ENCODE data around the gene MLANA. TPM values are rescaled to one million over a fixed set of nuclear protein-coding genes. Genes with fewer than 3 reads are reported as not detected.

MLANA gene
- total RNA-seq, 3 donors from 2014 or later, result not detected

DNA sequence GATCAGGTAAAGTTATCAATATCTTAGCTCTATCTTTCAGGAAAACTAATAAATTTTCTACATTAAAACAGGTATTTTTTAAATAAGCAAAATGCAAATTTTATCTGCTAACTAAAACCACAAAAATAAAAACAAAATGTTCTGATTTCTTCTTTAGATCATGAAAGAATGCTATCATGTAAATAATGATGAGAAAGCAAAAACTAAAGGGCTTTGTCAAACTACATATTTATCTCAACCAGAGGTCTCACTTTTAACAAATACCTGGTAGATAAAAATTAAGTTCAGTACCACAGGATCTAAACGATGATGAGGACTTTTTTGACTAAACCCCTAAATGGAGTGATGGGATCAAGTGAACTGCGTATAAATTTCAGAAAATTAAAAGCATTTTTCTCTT lies 50.5 kb downstream of the MLANA start:
- H3K36me3 ChIP-seq, result no peaks in the 10 kb centered on the region
- no peaks in the 10 kb centered on the region for H3K4me1 ChIP-seq
- no peak for DNase-seq (ENCODE audit: low spot score in 2 of 2)
- no peaks in the 10 kb centered on the region for H3K27me3 ChIP-seq
- TF ChIP-seq, protein P1, sequence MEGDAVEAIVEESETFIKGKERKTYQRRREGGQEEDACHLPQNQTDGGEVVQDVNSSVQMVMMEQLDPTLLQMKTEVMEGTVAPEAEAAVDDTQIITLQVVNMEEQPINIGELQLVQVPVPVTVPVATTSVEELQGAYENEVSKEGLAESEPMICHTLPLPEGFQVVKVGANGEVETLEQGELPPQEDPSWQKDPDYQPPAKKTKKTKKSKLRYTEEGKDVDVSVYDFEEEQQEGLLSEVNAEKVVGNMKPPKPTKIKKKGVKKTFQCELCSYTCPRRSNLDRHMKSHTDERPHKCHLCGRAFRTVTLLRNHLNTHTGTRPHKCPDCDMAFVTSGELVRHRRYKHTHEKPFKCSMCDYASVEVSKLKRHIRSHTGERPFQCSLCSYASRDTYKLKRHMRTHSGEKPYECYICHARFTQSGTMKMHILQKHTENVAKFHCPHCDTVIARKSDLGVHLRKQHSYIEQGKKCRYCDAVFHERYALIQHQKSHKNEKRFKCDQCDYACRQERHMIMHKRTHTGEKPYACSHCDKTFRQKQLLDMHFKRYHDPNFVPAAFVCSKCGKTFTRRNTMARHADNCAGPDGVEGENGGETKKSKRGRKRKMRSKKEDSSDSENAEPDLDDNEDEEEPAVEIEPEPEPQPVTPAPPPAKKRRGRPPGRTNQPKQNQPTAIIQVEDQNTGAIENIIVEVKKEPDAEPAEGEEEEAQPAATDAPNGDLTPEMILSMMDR (IDR thresholded peaks at IDR 0.05), result no peak
- TF ChIP-seq POLR2AphosphoS5 (IDR thresholded peaks at IDR 0.05), result no peak
- TF ChIP-seq POLR2A (IDR thresholded peaks at IDR 0.05), result no peak
- intact Hi-C loops (cut with DNase I; ENCODE audit: low total_unique reads), result no loop called here
- H3K27ac ChIP-seq, result no peak overlapping the region
- H3K4me3 ChIP-seq, result no peak overlapping the region
- H3K9me3 ChIP-seq, result no peaks in the 10 kb centered on the region

DNA sequence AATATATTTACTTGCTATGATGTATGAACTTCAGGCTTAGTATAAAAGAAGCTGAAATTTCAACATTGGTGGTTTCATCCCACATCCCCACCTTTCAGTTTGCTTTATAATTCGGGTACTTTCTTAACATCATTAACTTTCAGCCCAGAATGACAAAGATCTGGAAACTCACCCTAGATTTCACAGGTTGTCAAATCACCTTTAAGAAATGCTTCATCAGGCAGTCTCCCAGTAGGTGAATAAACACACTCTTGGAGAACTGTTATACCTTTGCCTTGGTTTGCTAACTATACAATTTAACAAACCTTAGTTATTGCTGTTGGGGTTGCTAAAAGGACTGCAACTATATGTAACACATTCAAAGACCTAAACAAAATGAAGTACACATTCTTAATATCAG lies 54.4 kb downstream of the MLANA start:
- intact Hi-C loops (cut with DNase I; ENCODE audit: low total_unique reads), result no loop called here
- H3K4me1 ChIP-seq, result no peaks in the 10 kb centered on the region
- H3K36me3 ChIP-seq, result no peaks in the 10 kb centered on the region
- no peak overlapping the region for H3K4me3 ChIP-seq
- TF ChIP-seq, protein P1 (IDR thresholded peaks at IDR 0.05), result no peak
- TF ChIP-seq POLR2A (IDR thresholded peaks at IDR 0.05) (no peak), POLR2AphosphoS5 (IDR thresholded peaks at IDR 0.05) (no peak)
- no peak overlapping the region for H3K27ac ChIP-seq
- no peaks in the 10 kb centered on the region for H3K9me3 ChIP-seq
- H3K27me3 ChIP-seq, result no peaks in the 10 kb centered on the region
- DNase-seq (ENCODE audit: low spot score in 2 of 2), result no peak

DNA sequence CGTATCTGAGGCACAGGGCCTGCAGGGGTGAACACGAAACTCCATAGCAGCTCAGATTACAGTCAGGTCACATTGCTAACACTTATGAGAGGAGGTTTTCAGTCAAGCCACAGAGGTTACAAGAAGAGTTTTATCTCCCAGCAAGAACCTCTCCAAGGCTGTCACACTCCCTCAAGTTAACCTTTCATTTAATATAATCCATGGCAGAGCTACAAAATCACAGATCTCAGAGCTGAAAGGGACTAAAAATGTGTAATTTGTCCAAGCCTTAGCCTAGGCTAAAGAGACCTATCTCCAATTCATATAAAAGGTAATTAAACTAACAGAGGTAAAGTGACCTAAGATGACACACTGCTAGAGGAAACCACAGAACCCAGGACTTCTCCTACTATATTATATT lies 57.2 kb downstream of the MLANA start:
- no peaks in the 10 kb centered on the region for H3K36me3 ChIP-seq
- TF ChIP-seq POLR2AphosphoS5 (IDR thresholded peaks at IDR 0.05), result no peak
- no peak for TF ChIP-seq POLR2A (IDR thresholded peaks at IDR 0.05)
- TF ChIP-seq, protein P1 (IDR thresholded peaks at IDR 0.05), result no peak
- no peaks in the 10 kb centered on the region for H3K9me3 ChIP-seq
- no peak for DNase-seq (ENCODE audit: low spot score in 2 of 2)
- no peak overlapping the region for H3K27ac ChIP-seq
- no peaks in the 10 kb centered on the region for H3K27me3 ChIP-seq
- intact Hi-C loops (cut with DNase I; ENCODE audit: low total_unique reads), result no loop called here
- H3K4me1 ChIP-seq, result no peaks in the 10 kb centered on the region
- H3K4me3 ChIP-seq, result no peak overlapping the region

DNA sequence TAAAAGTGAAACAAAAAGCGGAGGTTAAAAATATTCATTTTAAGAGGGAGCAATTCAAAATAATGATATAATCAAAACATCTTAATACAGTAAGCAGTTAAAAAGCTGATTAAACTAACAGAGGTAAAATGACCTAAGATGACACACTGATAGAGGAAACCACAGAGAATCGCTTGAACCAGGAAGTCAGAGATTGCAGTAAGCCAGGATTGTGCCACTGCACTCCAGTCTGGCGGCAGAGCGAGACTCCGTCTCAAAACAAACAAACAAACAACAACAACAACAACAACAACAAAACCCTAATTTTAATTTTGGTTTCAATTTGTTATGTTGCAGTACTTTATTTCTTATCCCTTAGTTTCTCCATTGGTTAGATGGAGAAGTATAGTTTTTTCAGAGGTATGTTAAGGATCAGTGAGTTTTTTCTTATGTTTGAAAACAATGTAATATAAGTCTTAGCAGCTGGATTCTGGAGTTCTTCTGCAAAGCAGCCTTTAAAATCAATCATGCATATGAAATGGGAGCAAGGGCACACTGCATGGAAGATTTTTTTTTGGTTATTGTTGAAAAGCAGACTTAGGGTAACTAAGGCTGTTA lies 58.5 kb downstream of the MLANA start:
- DNase-seq (ENCODE audit: low spot score in 2 of 2), result no peak
- H3K36me3 ChIP-seq, result no peaks in the 10 kb centered on the region
- no peaks in the 10 kb centered on the region for H3K9me3 ChIP-seq
- no peaks in the 10 kb centered on the region for H3K4me1 ChIP-seq
- peak overlapping the region in 2 of 3 donors; percentile 10 to 12 for H3K4me3 ChIP-seq
- no peak overlapping the region for H3K27ac ChIP-seq
- intact Hi-C loops (cut with DNase I; ENCODE audit: low total_unique reads), result no loop called here
- H3K27me3 ChIP-seq, result no peaks in the 10 kb centered on the region
- TF ChIP-seq POLR2AphosphoS5 (IDR thresholded peaks at IDR 0.05), result no peak
- TF ChIP-seq, protein P1 (IDR thresholded peaks at IDR 0.05), result no peak
- TF ChIP-seq POLR2A (IDR thresholded peaks at IDR 0.05), result no peak

DNA sequence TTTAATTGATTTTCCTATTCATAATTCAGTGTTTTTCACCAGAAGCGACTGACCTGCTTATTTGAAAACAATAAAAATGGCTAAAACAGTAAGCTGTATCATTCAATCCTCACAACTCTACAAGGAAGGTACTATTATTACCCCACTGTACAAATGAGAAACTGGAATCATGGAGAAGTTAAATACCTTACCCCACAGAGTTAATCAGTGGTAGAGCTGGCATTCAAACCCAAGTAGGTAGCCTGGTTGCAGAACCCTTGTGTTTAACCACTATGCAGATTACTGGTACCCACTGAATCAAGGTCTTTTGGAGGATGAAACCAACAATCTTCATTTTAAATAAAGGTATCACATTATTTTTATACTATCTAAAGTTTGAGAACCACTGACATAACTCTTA lies 59.6 kb downstream of the MLANA start:
- Histone ChIP-seq H3K4me3 (no peak overlapping the region), H3K27ac (no peak overlapping the region), H3K36me3 (no peaks in the 10 kb centered on the region), H3K4me1 (no peaks in the 10 kb centered on the region), H3K9me3 (no peaks in the 10 kb centered on the region), H3K27me3 (no peaks in the 10 kb centered on the region)
- intact Hi-C loops (cut with DNase I; ENCODE audit: low total_unique reads), result no loop called here
- no peak for TF ChIP-seq POLR2A (IDR thresholded peaks at IDR 0.05)
- TF ChIP-seq POLR2AphosphoS5 (IDR thresholded peaks at IDR 0.05), result no peak
- TF ChIP-seq, protein P1 (IDR thresholded peaks at IDR 0.05), result no peak
- DNase-seq (ENCODE audit: low spot score in 2 of 2), result no peak

All from breast epithelium (tissue), 4 donors.